ENCODE data around the gene VWA8.

- TF ChIP-seq CTCF (conservative IDR thresholded peaks at IDR 0.05) (no peak), ZFX (IDR thresholded peaks at IDR 0.05) (no peak)
Observed at GRCh38 chr13:41970918-41971317, 10.0 kb upstream of the VWA8 start.

All from C4-2B (cell line).